Ureter (tissue), 1 donor: ENCODE data around the gene PCK2. TPM values are rescaled to one million over a fixed set of nuclear protein-coding genes. Genes with fewer than 3 reads are reported as not detected.

Source experiments
- DNase-seq: peaks from one replicate; pipeline ENCODE4 v3.0.0-alpha.2; 2020; ENCODE audit warnings: low spot score
- total RNA-seq: library from RNA; stranded (reverse); gene quantifications from one replicate; pipeline ENCODE4 v1.2.4, GENCODE V29; 2023
- donor health status: DM: yes; HTN: yes; CAD: no.

The PCK2 gene
- total RNA-seq, 1 donor from 2014 or later = 116 TPM

GRCh38 chr14:24115422-24116127 lies 21.5 kb downstream of the PCK2 start:
- DNase-seq = no peak

GRCh38 chr14:24116128-24116814 lies 22.2 kb downstream of the PCK2 start:
- DNase-seq = no peak

- no peak for DNase-seq
These were observed 23.1 kb downstream of the PCK2 start for GRCh38 chr14:24117179-24117578.

GRCh38 chr14:24119691-24120090 lies 25.6 kb downstream of the PCK2 start:
- DNase-seq = no peak

- DNase-seq = no peak
These were observed 27.1 kb downstream of the PCK2 start for GRCh38 chr14:24121210-24121609.

- DNase-seq = no peak
These were observed 28.3 kb downstream of the PCK2 start for GRCh38 chr14:24122416-24122815.

- no peak for DNase-seq
These were observed 28.8 kb downstream of the PCK2 start for GRCh38 chr14:24122898-24123297.

GRCh38 chr14:24123424-24124417 lies 29.6 kb downstream of the PCK2 start:
- no peak for DNase-seq

- DNase-seq = no peak
These were observed 32.8 kb downstream of the PCK2 start for GRCh38 chr14:24126939-24127338.

- no peak for DNase-seq
These were observed 33.6 kb downstream of the PCK2 start for GRCh38 chr14:24127673-24128072.

GRCh38 chr14:24129410-24129998 lies 35.4 kb downstream of the PCK2 start:
- no peak for DNase-seq

GRCh38 chr14:24130380-24130716 lies 36.2 kb downstream of the PCK2 start, which contains the start of gene FITM1:
TSS of gene FITM1 (plus strand) at chr14:24130659. CDS start at chr14:24131564, 905 bp downstream.
- DNase-seq = no peak

- no peak for DNase-seq
These were observed 36.8 kb downstream of the PCK2 start for GRCh38 chr14:24130717-24131548.

- no peak for DNase-seq
These were observed 37.4 kb downstream of the PCK2 start for GRCh38 chr14:24131549-24131966.

GRCh38 chr14:24132061-24132685 lies 38.1 kb downstream of the PCK2 start:
- DNase-seq = peak; percentile 62

- no peak for DNase-seq
These were observed 38.9 kb downstream of the PCK2 start for GRCh38 chr14:24132976-24133375.

GRCh38 chr14:24133735-24134134 lies 39.6 kb downstream of the PCK2 start:
- DNase-seq = no peak

GRCh38 chr14:24135584-24135833 lies 41.4 kb downstream of the PCK2 start:
- DNase-seq = no peak

GRCh38 chr14:24135834-24136683 lies 41.9 kb downstream of the PCK2 start, which contains the start of gene PSME1:
TSS of gene PSME1 (plus strand) at chr14:24136194. CDS start at chr14:24136263, 69 bp downstream.
- DNase-seq = peak; percentile 95
